Activated naive CD4-positive, alpha-beta T cell treated with anti-CD3 and anti-CD28 coated beads, Interleukin-2, amount 50 U/mL, for 24 hours (primary cell): ENCODE measurements around the gene GPBAR1.
A peak's percentile ranks its signal among the peaks of the same experiment; 100 is the strongest.

ENCODE experiments used
- H3K27ac Mint-ChIP-seq: one replicate; pipeline ENCODE4 v1.8.0; 2021; ENCODE audit warnings: mild to moderate bottlenecking, mixed read lengths
- H3K27me3 Mint-ChIP-seq: one replicate; pipeline ENCODE4 v1.8.0; 2021; ENCODE audit warnings: mixed read lengths
- H3K36me3 Mint-ChIP-seq: one replicate; pipeline ENCODE4 v1.8.0; 2021; ENCODE audit warnings: mixed read lengths
- H3K4me1 Mint-ChIP-seq: one replicate; pipeline ENCODE4 v1.8.0; 2021; ENCODE audit warnings: mixed read lengths
- H3K4me3 Mint-ChIP-seq: one replicate; pipeline ENCODE4 v1.8.0; 2021; ENCODE audit warnings: mild to moderate bottlenecking, mixed read lengths
- H3K9me3 Mint-ChIP-seq: one replicate; pipeline ENCODE4 v1.8.0; 2021; ENCODE audit warnings: mixed read lengths

GPBAR1 gene

GRCh38 chr2:218230882-218231281 lies 29.9 kb upstream of the GPBAR1 start:
- peak overlapping the region; percentile 84 for H3K27ac Mint-ChIP-seq
- peak overlapping the region; percentile 68 for H3K4me3 Mint-ChIP-seq
- peaks cover 27% of the 10 kb centered on the region for H3K36me3 Mint-ChIP-seq
- H3K4me1 Mint-ChIP-seq: peaks cover 71% of the 10 kb centered on the region
- H3K27me3 Mint-ChIP-seq: no peaks in the 10 kb centered on the region
- H3K9me3 Mint-ChIP-seq: no peaks in the 10 kb centered on the region

GRCh38 chr2:218233543-218233942 lies 27.3 kb upstream of the GPBAR1 start:
- H3K36me3 Mint-ChIP-seq: peaks cover 25% of the 10 kb centered on the region
- H3K4me3 Mint-ChIP-seq: no peak overlapping the region
- H3K27ac Mint-ChIP-seq: peak overlapping the region; percentile 69
- H3K27me3 Mint-ChIP-seq: no peaks in the 10 kb centered on the region
- H3K9me3 Mint-ChIP-seq: no peaks in the 10 kb centered on the region
- peaks cover 50% of the 10 kb centered on the region for H3K4me1 Mint-ChIP-seq

- Mint-ChIP-seq H3K4me3 (no peak overlapping the region), H3K4me1 (peaks cover 41% of the 10 kb centered on the region), H3K27me3 (no peaks in the 10 kb centered on the region), H3K27ac (peak overlapping the region; percentile 72), H3K36me3 (peaks cover 22% of the 10 kb centered on the region), H3K9me3 (no peaks in the 10 kb centered on the region)
These were observed 26.3 kb upstream of the GPBAR1 start for GRCh38 chr2:218234521-218234920.

- H3K4me3 Mint-ChIP-seq: no peak overlapping the region
- H3K36me3 Mint-ChIP-seq: peaks cover 22% of the 10 kb centered on the region
- H3K9me3 Mint-ChIP-seq: no peaks in the 10 kb centered on the region
- H3K4me1 Mint-ChIP-seq: peaks cover 41% of the 10 kb centered on the region
- peak overlapping the region; percentile 86 for H3K27ac Mint-ChIP-seq
- H3K27me3 Mint-ChIP-seq: no peaks in the 10 kb centered on the region
These were observed 25.8 kb upstream of the GPBAR1 start for GRCh38 chr2:218235017-218235416.

- peak overlapping the region; percentile 41 for H3K27ac Mint-ChIP-seq
- peaks cover 13% of the 10 kb centered on the region for H3K36me3 Mint-ChIP-seq
These were observed 24.0 kb upstream of the GPBAR1 start for GRCh38 chr2:218236829-218237228.

GRCh38 chr2:218238887-218239286 lies 21.9 kb upstream of the GPBAR1 start:
- H3K27ac Mint-ChIP-seq: peak overlapping the region; percentile 89
- peaks cover 36% of the 10 kb centered on the region for H3K4me1 Mint-ChIP-seq
- no peaks in the 10 kb centered on the region for H3K27me3 Mint-ChIP-seq
- H3K36me3 Mint-ChIP-seq: peaks cover 11% of the 10 kb centered on the region
- no peak overlapping the region for H3K4me3 Mint-ChIP-seq
- no peaks in the 10 kb centered on the region for H3K9me3 Mint-ChIP-seq

More at GRCh38 chr2:218236829-218237228, 24.0 kb upstream of the GPBAR1 start:
- Mint-ChIP-seq H3K4me3 (no peak overlapping the region), H3K4me1 (peaks cover 35% of the 10 kb centered on the region), H3K9me3 (no peaks in the 10 kb centered on the region), H3K27me3 (no peaks in the 10 kb centered on the region)

GRCh38 chr2:218244204-218244603 lies 16.6 kb upstream of the GPBAR1 start:
- peak overlapping the region; percentile 30 for H3K27ac Mint-ChIP-seq
- no peaks in the 10 kb centered on the region for H3K27me3 Mint-ChIP-seq
- no peaks in the 10 kb centered on the region for H3K9me3 Mint-ChIP-seq
- H3K36me3 Mint-ChIP-seq: peaks cover 12% of the 10 kb centered on the region
- H3K4me3 Mint-ChIP-seq: no peak overlapping the region
- peaks cover 26% of the 10 kb centered on the region for H3K4me1 Mint-ChIP-seq

- Mint-ChIP-seq H3K36me3 (peaks cover 15% of the 10 kb centered on the region), H3K27me3 (no peaks in the 10 kb centered on the region), H3K4me1 (peaks cover 26% of the 10 kb centered on the region), H3K27ac (peak overlapping the region; percentile 19), H3K9me3 (no peaks in the 10 kb centered on the region), H3K4me3 (no peak overlapping the region)
These were observed 16.1 kb upstream of the GPBAR1 start for GRCh38 chr2:218244665-218245064.

GRCh38 chr2:218245214-218245613 lies 15.6 kb upstream of the GPBAR1 start:
- no peak overlapping the region for H3K4me3 Mint-ChIP-seq

GRCh38 chr2:218249691-218250090 lies 11.1 kb upstream of the GPBAR1 start:
- Mint-ChIP-seq H3K27me3 (no peaks in the 10 kb centered on the region), H3K4me3 (no peak overlapping the region), H3K4me1 (no peaks in the 10 kb centered on the region), H3K9me3 (no peaks in the 10 kb centered on the region), H3K27ac (no peak overlapping the region), H3K36me3 (peaks cover 14% of the 10 kb centered on the region)

More at GRCh38 chr2:218245214-218245613, 15.6 kb upstream of the GPBAR1 start:
- Mint-ChIP-seq H3K36me3 (peaks cover 17% of the 10 kb centered on the region), H3K9me3 (no peaks in the 10 kb centered on the region), H3K27me3 (no peaks in the 10 kb centered on the region), H3K4me1 (peaks cover 26% of the 10 kb centered on the region), H3K27ac (peak overlapping the region; percentile 35)

- Mint-ChIP-seq H3K27me3 (no peaks in the 10 kb centered on the region), H3K9me3 (no peaks in the 10 kb centered on the region), H3K36me3 (peaks cover 15% of the 10 kb centered on the region), H3K4me1 (peaks cover 19% of the 10 kb centered on the region), H3K27ac (peak overlapping the region; percentile 65), H3K4me3 (no peak overlapping the region)
These were observed 8.1 kb upstream of the GPBAR1 start for GRCh38 chr2:218252509-218253231.

GRCh38 chr2:218253232-218253625 lies 7.6 kb upstream of the GPBAR1 start:
- no peaks in the 10 kb centered on the region for H3K27me3 Mint-ChIP-seq
- peak overlapping the region; percentile 8 for H3K27ac Mint-ChIP-seq
- no peaks in the 10 kb centered on the region for H3K9me3 Mint-ChIP-seq
- H3K4me1 Mint-ChIP-seq: peaks cover 21% of the 10 kb centered on the region
- H3K4me3 Mint-ChIP-seq: no peak overlapping the region
- H3K36me3 Mint-ChIP-seq: peaks cover 15% of the 10 kb centered on the region

GRCh38 chr2:218255446-218255845 lies 5.4 kb upstream of the GPBAR1 start:
- Mint-ChIP-seq H3K27me3 (no peaks in the 10 kb centered on the region), H3K4me3 (no peak overlapping the region), H3K27ac (peak overlapping the region; percentile 53), H3K4me1 (peaks cover 32% of the 10 kb centered on the region), H3K9me3 (no peaks in the 10 kb centered on the region), H3K36me3 (peaks cover 8% of the 10 kb centered on the region)

GRCh38 chr2:218256612-218257350 lies 4.0 kb upstream of the GPBAR1 start:
- no peak overlapping the region for H3K4me3 Mint-ChIP-seq
- H3K9me3 Mint-ChIP-seq: no peaks in the 10 kb centered on the region
- H3K27me3 Mint-ChIP-seq: no peaks in the 10 kb centered on the region
- peaks cover 6% of the 10 kb centered on the region for H3K36me3 Mint-ChIP-seq
- H3K27ac Mint-ChIP-seq: peak overlapping the region; percentile 74
- H3K4me1 Mint-ChIP-seq: peaks cover 32% of the 10 kb centered on the region

GRCh38 chr2:218257390-218257981 lies 3.3 kb upstream of the GPBAR1 start:
- no peaks in the 10 kb centered on the region for H3K9me3 Mint-ChIP-seq
- H3K4me1 Mint-ChIP-seq: peaks cover 32% of the 10 kb centered on the region
- H3K27ac Mint-ChIP-seq: peak overlapping the region; percentile 93
- H3K27me3 Mint-ChIP-seq: no peaks in the 10 kb centered on the region
- H3K4me3 Mint-ChIP-seq: peak overlapping the region; percentile 62
- H3K36me3 Mint-ChIP-seq: peaks cover 6% of the 10 kb centered on the region
